IPS DF 4.7 (cell line): ENCODE results near the gene PHACTR1.

Experiments used
- DNase-seq: peaks from one replicate; pipeline ENCODE4 v3.0.0-alpha.2; 2013; ENCODE audit warnings: low spot score; ENCODE audit errors: extremely low read depth

The PHACTR1 gene

GRCh38 chr6:13068586-13069210 lies 352.1 kb downstream of the PHACTR1 start:
- DNase-seq: no peak

GRCh38 chr6:13071550-13072345 lies 355.2 kb downstream of the PHACTR1 start:
- DNase-seq: no peak

- DNase-seq: no peak
These were observed 356.2 kb downstream of the PHACTR1 start for GRCh38 chr6:13072686-13073347.

- DNase-seq: no peak
These were observed 358.0 kb downstream of the PHACTR1 start for GRCh38 chr6:13074415-13075140.

- no peak for DNase-seq
These were observed 358.7 kb downstream of the PHACTR1 start for GRCh38 chr6:13075141-13075845.

GRCh38 chr6:13076575-13076974 lies 360.0 kb downstream of the PHACTR1 start:
- no peak for DNase-seq

GRCh38 chr6:13077117-13077516 lies 360.6 kb downstream of the PHACTR1 start:
- DNase-seq: no peak

GRCh38 chr6:13079096-13079723 lies 362.6 kb downstream of the PHACTR1 start:
- DNase-seq: no peak

GRCh38 chr6:13080462-13081188 lies 364.1 kb downstream of the PHACTR1 start:
- no peak for DNase-seq

GRCh38 chr6:13081189-13081563 lies 364.6 kb downstream of the PHACTR1 start:
- no peak for DNase-seq

- DNase-seq: no peak
These were observed 372.9 kb downstream of the PHACTR1 start for GRCh38 chr6:13089296-13089994.

GRCh38 chr6:13091192-13091591 lies 374.6 kb downstream of the PHACTR1 start:
- no peak for DNase-seq

GRCh38 chr6:13094781-13095425 lies 378.3 kb downstream of the PHACTR1 start:
- DNase-seq: no peak

GRCh38 chr6:13096084-13096483 lies 379.5 kb downstream of the PHACTR1 start:
- no peak for DNase-seq

GRCh38 chr6:13097454-13097853 lies 380.9 kb downstream of the PHACTR1 start:
- DNase-seq: no peak

- no peak for DNase-seq
These were observed 381.4 kb downstream of the PHACTR1 start for GRCh38 chr6:13098006-13098405.

- DNase-seq: no peak
These were observed 382.4 kb downstream of the PHACTR1 start for GRCh38 chr6:13098793-13099570.

GRCh38 chr6:13099771-13100170 lies 383.2 kb downstream of the PHACTR1 start:
- no peak for DNase-seq
